Transverse colon (tissue), 3 donors: ENCODE data around the gene LTB4R.

Experiments used
- CTCF ChIP-seq, 5 experiments: fragments of 200-600 bp in 3 of 5; fragments of 450-650 bp in 2 of 5; sonication (generic) in 3 of 5; IDR thresholded peaks; 1 replicate in 2 of 5; 2 replicates in 3 of 5; pipeline ENCODE4 v1.5.1; 2016 to 2017; ENCODE audit warnings: antibody characterized with exemption in 5 of 5, inconsistent platforms in 3 of 5, mild to moderate bottlenecking in 2 of 5, moderate library complexity in 1 of 5
- POLR2A ChIP-seq: fragments of 450-650 bp; IDR thresholded peaks from one replicate; pipeline ENCODE4 v1.6.1; 2016; ENCODE audit warnings: antibody characterized with exemption, mild to moderate bottlenecking, moderate library complexity

GRCh38 chr14:24342889-24343288, 31.6 kb downstream of the LTB4R start:
- TF ChIP-seq CTCF (IDR thresholded peaks at IDR 0.05) (no peak), POLR2A (no peak)
